Activated CD8-positive, alpha-beta T cell treated with anti-CD3 and anti-CD28 coated beads for 36 hours (primary cell): Measurements from ENCODE around the gene ZNF763. TPM values are rescaled to one million over a fixed set of nuclear protein-coding genes. Genes with fewer than 3 reads are reported as not detected.

Experiments used
- ATAC-seq: fragments of 200-7000 bp; cut with Tn5 transposase; one replicate; pipeline ENCODE4 v1.10.0; 2021; ENCODE audit warnings: mild to moderate bottlenecking, moderate library complexity
- CTCF ChIA-PET: fragments of 350-600 bp; sonication (Branson Sonifier 250); formaldehyde crosslinking; loops from one replicate; lab custom pipeline; 2021; ENCODE audit warnings: antibody characterized with exemption; lab: Charles Lee
- POLR2A ChIA-PET: fragments of 350-600 bp; sonication (Branson Sonifier 250); formaldehyde crosslinking; loops from one replicate; lab custom pipeline; 2021; ENCODE audit warnings: antibody characterized with exemption; lab: Charles Lee
- DNase-seq: peaks from one replicate; pipeline ENCODE4 v3.0.0-alpha.2; 2020
- H3K27ac Mint-ChIP-seq: one replicate; pipeline ENCODE4 v1.8.0; 2021; ENCODE audit warnings: mild to moderate bottlenecking, mixed read lengths
- H3K27me3 Mint-ChIP-seq: one replicate; pipeline ENCODE4 v1.8.0; 2021; ENCODE audit warnings: mixed read lengths
- H3K36me3 Mint-ChIP-seq: one replicate; pipeline ENCODE4 v1.8.0; 2021; ENCODE audit warnings: low read depth, mixed read lengths
- H3K4me1 Mint-ChIP-seq: one replicate; pipeline ENCODE4 v1.8.0; 2021; ENCODE audit warnings: low read depth, mixed read lengths
- H3K4me3 Mint-ChIP-seq: one replicate; pipeline ENCODE4 v1.8.0; 2021; ENCODE audit warnings: mild to moderate bottlenecking, moderate library complexity, mixed read lengths
- H3K9me3 Mint-ChIP-seq: one replicate; pipeline ENCODE4 v1.8.0; 2021; ENCODE audit warnings: mixed read lengths
- intact Hi-C: fragments of 100-400 bp; cut with micrococcal nuclease; formaldehyde crosslinking; loops from one replicate; pipeline ENCODE4 v1.10.0; 2022
- total RNA-seq, 2 experiments: library from RNA; stranded (reverse); gene quantifications; one replicate each; pipeline ENCODE4 v1.2.3, GENCODE V29; 2021
- TF ChIP-seq, protein P1 (sequence below): fragments of 200-600 bp; IDR thresholded peaks from one replicate; pipeline ENCODE4 v1.8.0; 2022; ENCODE audit warnings: antibody characterized with exemption, mild to moderate bottlenecking

The ZNF763 gene
- total RNA-seq, 2 experiments from 2014 or later: 0.83 to 1.7 TPM

DNA sequence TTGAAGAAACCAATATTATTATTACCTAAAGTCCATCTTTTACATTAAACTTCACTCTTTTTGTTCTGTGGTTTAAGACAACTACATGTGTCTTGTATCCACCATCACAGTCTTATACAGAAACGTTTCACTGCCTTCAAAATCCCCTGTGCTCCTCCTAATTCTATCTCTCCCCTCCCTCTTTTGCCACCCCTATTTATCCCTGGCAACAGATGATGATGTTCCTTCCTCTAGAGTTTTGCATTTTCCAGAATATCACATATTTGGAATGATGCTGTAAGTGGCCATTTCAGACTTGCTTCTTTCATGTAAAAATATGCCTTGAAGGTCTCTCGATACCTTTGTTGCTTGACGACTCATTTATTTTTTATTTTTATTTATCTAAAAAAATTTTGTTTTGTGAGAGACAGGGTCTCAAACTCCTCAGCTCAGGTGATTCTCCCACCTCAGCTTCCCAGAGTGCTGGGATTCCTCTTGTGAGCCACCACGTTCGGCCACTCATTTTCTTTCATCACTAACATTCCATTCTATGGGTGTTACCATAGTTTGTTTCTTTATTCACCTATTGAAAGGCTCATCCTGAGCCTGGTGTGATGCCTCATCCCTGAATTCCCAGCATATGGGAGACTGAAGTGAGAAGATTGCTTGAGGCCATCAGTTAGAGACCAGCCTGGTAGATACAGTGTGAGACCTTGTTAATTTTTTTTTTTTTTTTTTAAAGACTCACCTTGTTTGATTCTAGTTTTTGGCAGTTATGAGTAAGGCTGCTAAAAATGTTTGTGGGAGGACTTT is 8.4 kb downstream of the ZNF763 start:
- TF ChIP-seq, protein P1, sequence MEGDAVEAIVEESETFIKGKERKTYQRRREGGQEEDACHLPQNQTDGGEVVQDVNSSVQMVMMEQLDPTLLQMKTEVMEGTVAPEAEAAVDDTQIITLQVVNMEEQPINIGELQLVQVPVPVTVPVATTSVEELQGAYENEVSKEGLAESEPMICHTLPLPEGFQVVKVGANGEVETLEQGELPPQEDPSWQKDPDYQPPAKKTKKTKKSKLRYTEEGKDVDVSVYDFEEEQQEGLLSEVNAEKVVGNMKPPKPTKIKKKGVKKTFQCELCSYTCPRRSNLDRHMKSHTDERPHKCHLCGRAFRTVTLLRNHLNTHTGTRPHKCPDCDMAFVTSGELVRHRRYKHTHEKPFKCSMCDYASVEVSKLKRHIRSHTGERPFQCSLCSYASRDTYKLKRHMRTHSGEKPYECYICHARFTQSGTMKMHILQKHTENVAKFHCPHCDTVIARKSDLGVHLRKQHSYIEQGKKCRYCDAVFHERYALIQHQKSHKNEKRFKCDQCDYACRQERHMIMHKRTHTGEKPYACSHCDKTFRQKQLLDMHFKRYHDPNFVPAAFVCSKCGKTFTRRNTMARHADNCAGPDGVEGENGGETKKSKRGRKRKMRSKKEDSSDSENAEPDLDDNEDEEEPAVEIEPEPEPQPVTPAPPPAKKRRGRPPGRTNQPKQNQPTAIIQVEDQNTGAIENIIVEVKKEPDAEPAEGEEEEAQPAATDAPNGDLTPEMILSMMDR: no peak
- Mint-ChIP-seq H3K27me3 (no peaks in the 10 kb centered on the region), H3K4me1 (no peaks in the 10 kb centered on the region), H3K27ac (no peak overlapping the region), H3K4me3 (no peak overlapping the region), H3K9me3 (peaks cover 27% of the 10 kb centered on the region), H3K36me3 (peaks cover 21% of the 10 kb centered on the region)
- intact Hi-C loops: no loop called here
- DNase-seq (no peak), ATAC-seq (no peak)
- ChIA-PET CTCF (interaction anchor here (1.3 to 2.9 kb wide), 2 partner anchors 9 to 12 kb away, joined by 4 to 9 read pairs; no protein-coding TSS in a partner anchor), POLR2A (no interaction called here)

DNA sequence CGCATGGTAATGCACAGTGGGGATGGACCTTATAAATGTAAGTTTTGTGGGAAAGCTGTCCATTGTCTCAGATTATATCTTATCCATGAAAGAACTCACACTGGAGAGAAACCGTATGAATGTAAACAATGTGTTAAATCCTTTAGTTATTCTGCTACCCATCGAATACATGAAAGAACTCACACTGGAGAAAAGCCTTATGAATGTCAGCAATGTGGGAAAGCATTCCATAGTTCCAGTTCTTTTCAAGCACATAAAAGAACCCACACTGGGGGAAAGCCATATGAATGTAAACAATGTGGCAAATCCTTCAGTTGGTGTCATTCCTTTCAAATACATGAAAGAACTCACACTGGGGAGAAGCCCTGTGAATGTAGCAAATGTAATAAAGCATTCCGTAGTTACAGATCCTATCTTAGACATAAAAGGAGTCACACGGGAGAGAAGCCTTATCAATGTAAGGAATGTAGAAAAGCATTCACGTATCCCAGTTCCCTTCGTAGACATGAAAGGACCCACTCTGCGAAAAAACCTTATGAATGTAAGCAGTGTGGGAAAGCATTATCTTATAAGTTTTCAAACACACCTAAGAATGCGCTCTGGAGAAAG is 13.8 kb downstream of the ZNF763 start:
- ATAC-seq (no peak), DNase-seq (no peak)
- no peak overlapping the region for H3K4me3 Mint-ChIP-seq
- peaks cover 45% of the 10 kb centered on the region for H3K36me3 Mint-ChIP-seq
- H3K9me3 Mint-ChIP-seq: peaks cover 63% of the 10 kb centered on the region
- intact Hi-C loops: no loop called here
- TF ChIP-seq, protein P1: no peak
- H3K4me1 Mint-ChIP-seq: no peaks in the 10 kb centered on the region
- no peak overlapping the region for H3K27ac Mint-ChIP-seq
- ChIA-PET POLR2A (no interaction called here), CTCF (no interaction called here)
- no peaks in the 10 kb centered on the region for H3K27me3 Mint-ChIP-seq

- ATAC-seq: no peak
- peaks cover 63% of the 10 kb centered on the region for H3K9me3 Mint-ChIP-seq
- TF ChIP-seq, protein P1: no peak
- ChIA-PET CTCF (no interaction called here), POLR2A (no interaction called here)
- intact Hi-C loops: no loop called here
- H3K4me3 Mint-ChIP-seq: no peak overlapping the region
- H3K36me3 Mint-ChIP-seq: peaks cover 45% of the 10 kb centered on the region
- H3K27ac Mint-ChIP-seq: no peak overlapping the region
- H3K4me1 Mint-ChIP-seq: no peaks in the 10 kb centered on the region
- DNase-seq: no peak
- no peaks in the 10 kb centered on the region for H3K27me3 Mint-ChIP-seq
These were observed 14.7 kb downstream of the ZNF763 start for GRCh38 chr19:11979527-11979926.

GRCh38 chr19:11982526-11982925 is 17.7 kb downstream of the ZNF763 start:
- Mint-ChIP-seq H3K27me3 (no peaks in the 10 kb centered on the region), H3K4me1 (peaks cover 5% of the 10 kb centered on the region), H3K27ac (no peak overlapping the region), H3K36me3 (peaks cover 33% of the 10 kb centered on the region), H3K4me3 (no peak overlapping the region), H3K9me3 (peaks cover 42% of the 10 kb centered on the region)
- DNase-seq (no peak), ATAC-seq (no peak)
- CTCF ChIA-PET: interaction anchor here (0.9 to 1.9 kb wide), 5 partner anchors 19 to 108 kb away, joined by 3 to 6 read pairs (median 4); no protein-coding TSS in a partner anchor
- intact Hi-C loops: no loop called here
- TF ChIP-seq, protein P1: no peak
- POLR2A ChIA-PET: no interaction called here

DNA sequence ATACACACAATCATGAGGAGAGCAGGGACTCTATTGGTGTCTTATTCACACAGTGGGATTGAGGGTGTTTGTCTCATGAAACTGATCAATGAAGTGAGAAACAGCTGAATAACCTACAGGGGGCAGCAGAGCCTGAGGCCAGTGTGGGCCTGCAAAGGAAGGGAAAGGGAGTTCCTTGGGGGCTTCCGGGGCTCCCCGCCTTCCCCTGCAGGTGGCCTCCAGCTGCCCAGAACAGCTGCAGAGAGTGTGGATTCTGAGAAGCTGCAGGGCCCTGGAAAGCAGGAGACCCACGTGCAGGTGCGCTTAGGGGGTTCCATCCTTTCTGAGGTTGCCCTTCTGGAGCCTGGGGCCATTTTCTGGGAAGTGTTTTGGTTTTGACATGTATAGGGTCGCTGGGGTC is 20.1 kb downstream of the ZNF763 start:
- intact Hi-C loops: no loop called here
- CTCF ChIA-PET: interaction anchor here (0.6 to 7.3 kb wide), 16 partner anchors 8 to 249 kb away, joined by 3 to 76 read pairs (median 4); partner anchors contain the start of genes ZNF20, ZNF491, ZNF700 and ZNF763
- Mint-ChIP-seq H3K4me1 (peaks cover 10% of the 10 kb centered on the region), H3K27ac (no peak overlapping the region), H3K27me3 (no peaks in the 10 kb centered on the region), H3K9me3 (peaks cover 18% of the 10 kb centered on the region), H3K4me3 (no peak overlapping the region), H3K36me3 (peaks cover 9% of the 10 kb centered on the region)
- TF ChIP-seq, protein P1: peak; percentile 51
- peak; percentile 56 for DNase-seq
- POLR2A ChIA-PET: interaction anchor here (1.0 kb wide), 1 partner anchor 10 kb away, joined by 3 read pairs; no protein-coding TSS in a partner anchor
- no peak for ATAC-seq
